Dedifferentiated amniotic fluid mesenchymal stem cell (primary cell): ENCODE data around the gene TRHDE.
"Not testable (repeated sequence)": the region's sequence is repeated elsewhere in the genome, so short reads cannot be mapped to it uniquely, and the experiment has no call there.

Experiments used
- DNase-seq: peaks from one replicate; pipeline ENCODE4 v3.0.0-alpha.2; 2016; ENCODE audit errors: extremely low spot score

The TRHDE gene

DNA sequence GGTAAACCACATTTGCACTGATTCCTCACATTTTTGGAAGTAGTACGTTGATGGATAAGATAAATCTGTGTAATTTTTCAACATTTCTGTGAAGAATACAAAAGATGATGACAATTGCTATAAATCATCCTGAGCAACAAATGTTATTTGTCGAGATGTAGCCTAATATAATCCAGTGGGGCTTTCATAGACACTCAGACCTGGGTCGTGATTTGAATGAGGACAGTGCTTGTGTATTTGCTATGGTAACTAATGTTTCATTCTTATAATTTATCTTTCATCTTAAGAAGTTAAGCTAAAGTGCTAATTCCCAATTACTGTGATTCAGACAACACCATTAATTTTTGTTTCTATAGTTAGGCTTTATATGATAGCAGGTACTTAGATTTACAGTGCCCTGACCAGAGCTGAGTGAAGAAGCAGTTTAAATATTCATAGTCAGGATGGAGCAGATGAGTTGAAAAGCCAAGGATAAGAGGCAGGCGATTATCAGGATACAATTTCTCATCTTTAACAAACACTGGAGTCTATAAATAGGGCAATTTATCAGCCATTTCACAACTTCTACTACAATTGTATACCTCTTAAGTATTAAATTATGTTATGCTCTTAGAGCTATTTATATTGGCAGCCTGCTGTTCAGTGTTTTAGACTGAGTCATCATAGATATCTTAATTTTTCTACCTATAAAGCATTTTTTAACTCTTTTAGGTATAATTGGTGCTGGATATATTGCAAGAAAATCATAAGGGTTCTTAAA lies 359.9 kb downstream of the TRHDE start:
- DNase-seq, result no peak

DNA sequence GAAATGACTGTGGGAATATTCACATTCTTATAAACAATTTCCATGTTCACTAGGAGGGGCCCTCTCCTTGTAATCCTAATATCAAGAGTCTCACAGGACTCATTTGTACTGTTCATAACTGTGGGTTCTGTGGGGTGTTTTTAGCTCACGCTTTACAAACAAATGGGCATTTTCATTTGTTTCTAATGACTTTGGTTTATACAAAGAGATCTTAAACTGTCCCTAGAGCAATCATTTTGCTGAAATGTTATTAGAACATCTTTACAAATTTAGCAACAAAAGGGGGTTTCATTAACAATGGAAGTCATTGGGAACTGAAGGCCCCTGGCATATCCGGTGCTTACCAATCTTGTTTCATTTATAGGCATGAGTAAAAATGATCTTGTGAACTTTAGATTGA lies 370.5 kb downstream of the TRHDE start:
- no peak for DNase-seq

DNA sequence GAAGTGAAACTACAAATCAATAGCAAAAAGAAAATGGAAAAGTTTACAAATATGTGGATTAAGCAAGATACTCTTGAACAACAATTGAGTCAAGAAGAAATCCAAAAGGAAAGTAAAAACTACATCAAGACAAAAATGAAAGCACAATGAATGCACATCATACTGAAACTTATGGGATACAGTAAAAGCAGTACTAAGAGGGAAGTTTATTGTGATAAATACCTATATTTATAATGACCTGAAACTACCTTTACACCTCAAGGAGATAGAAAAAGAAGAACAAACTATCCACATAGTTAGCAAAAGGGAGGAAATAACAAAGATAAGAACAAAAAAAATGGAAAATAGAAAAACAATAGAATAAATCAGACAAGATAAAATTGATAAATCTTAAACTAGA lies 375.0 kb downstream of the TRHDE start:
- DNase-seq, result no peak

- DNase-seq, result no peak
Observed at GRCh38 chr12:72658615-72659014, 386.4 kb downstream of the TRHDE start.

GRCh38 chr12:72660174-72660573 lies 388.0 kb downstream of the TRHDE start:
- DNase-seq, result not testable (repeated sequence)

GRCh38 chr12:72673853-72674252 lies 401.7 kb downstream of the TRHDE start:
- no peak for DNase-seq

DNA sequence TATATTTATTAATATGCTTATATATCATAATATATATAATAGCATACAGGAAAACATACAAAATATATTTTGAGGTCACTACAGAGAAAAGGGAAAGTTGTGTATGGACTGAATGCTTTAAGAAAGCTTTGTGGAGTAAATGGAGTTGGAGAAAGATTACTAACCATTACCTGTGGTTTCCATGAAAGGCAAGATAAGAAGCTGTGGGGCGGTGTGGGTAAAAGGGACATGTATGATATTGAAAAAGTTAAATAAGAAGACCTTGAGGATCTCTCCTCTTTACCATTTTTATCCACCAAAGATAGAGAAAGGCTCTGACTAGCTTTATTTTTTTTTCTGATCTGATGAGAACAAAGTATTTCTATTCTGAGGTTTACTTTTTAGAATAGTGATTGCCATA lies 404.4 kb downstream of the TRHDE start:
- DNase-seq, result no peak

GRCh38 chr12:72677139-72677538 lies 405.0 kb downstream of the TRHDE start:
- DNase-seq, result no peak

GRCh38 chr12:72677846-72678245 lies 405.7 kb downstream of the TRHDE start:
- DNase-seq, result no peak

DNA sequence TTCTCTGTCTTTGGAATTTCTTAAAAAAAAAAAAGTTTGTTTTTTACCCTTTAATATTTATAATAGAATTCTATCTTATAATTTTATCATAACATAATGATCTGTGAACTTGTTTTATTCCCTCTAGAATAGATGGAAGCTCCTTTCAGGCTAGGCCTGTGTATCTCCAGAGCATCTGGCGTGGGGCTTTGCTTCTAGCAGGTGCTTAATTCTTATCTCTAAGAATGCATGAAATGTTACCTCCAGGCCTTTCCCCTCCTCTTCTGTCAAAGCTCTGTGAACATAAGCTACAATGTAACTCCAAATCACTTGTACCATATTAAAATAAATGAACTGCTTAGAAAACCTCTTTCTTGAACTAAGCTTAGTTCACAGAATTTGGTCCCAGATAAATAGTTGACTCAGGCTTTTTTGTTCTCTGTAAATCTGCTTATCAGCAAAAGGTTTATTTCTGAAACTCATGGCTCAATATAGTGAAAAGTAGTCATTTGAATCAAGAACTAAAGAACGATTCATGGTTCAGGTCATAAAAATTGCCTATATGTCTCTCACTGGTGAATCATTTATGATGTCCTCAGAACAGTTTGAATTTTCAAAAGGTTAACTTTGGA lies 407.1 kb downstream of the TRHDE start:
- DNase-seq, result no peak

- no peak for DNase-seq
Observed at GRCh38 chr12:72681028-72681427, 408.9 kb downstream of the TRHDE start.

- DNase-seq, result no peak
Observed at GRCh38 chr12:72684491-72684890, 412.3 kb downstream of the TRHDE start.

- no peak for DNase-seq
Observed at GRCh38 chr12:72692338-72692737, 420.2 kb downstream of the TRHDE start.

- no peak for DNase-seq
Observed at GRCh38 chr12:72694193-72694592, 422.0 kb downstream of the TRHDE start.

DNA sequence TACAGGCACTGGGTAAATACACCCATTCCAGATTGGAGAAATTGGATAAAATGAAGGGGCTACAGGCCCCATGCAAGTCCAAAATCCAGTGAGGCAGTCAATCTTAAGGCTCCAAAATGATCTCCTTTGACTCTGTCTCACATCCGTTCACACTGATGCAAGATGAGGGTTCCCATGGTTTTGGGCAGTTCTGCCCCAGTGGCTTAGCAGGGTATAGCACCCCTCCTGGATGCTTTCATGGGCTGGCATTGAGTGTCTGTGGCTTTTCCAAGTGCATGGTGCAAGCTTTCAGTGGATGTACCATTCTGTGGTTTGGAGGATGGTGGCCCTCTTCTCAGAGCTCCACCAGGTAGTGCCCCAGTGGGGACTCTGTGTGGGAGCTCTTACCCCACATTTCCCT lies 427.2 kb downstream of the TRHDE start:
- DNase-seq, result no peak

- DNase-seq, result not testable (repeated sequence)
Observed at GRCh38 chr12:72712025-72712424, 439.9 kb downstream of the TRHDE start.

GRCh38 chr12:72716221-72716620 lies 444.1 kb downstream of the TRHDE start:
- peak; percentile 9 for DNase-seq

DNA sequence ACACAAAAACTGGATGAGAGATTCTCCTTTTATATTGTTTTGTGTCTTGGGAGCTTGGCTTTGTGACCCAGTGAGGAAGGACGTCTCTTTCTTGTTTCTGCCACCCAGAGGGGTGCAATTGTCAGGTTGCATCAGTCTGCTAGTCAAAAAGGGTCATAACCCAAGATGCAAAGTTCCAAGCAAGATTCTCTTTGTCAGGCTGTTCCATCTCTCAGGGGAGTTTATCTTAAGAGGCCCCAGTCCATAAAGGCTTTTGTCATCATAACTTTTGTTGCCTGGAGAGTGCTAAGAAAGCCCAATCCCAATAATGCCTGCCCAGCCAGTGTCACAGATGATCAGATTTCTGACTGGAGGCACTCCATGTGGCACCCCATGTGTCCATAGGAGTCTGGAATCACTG lies 444.9 kb downstream of the TRHDE start:
- no peak for DNase-seq
